HL-60 (cell line): ENCODE measurements around the gene KCNG3.

Experiments
- CTCF ChIP-seq: IDR thresholded peaks from one replicate; pipeline ENCODE4 v1.5.1; 2011; ENCODE audit warnings: low read length, control low read depth, inconsistent platforms; ENCODE audit not compliant: insufficient read depth
- GABPA ChIP-seq: IDR thresholded peaks from 2 replicates; pipeline ENCODE4 v1.6.1; 2012; ENCODE audit warnings: low read depth
- POLR2AphosphoS5 ChIP-seq: IDR thresholded peaks from 2 replicates; pipeline ENCODE4 v1.6.1; 2012; ENCODE audit warnings: low read depth
- REST ChIP-seq: IDR thresholded peaks from 2 replicates; pipeline ENCODE4 v1.6.1; 2012; ENCODE audit warnings: low read depth; ENCODE audit not compliant: insufficient replicate concordance
- SPI1 ChIP-seq: IDR thresholded peaks from 2 replicates; pipeline ENCODE4 v1.6.1; 2012; ENCODE audit warnings: low read depth, mild to moderate bottlenecking, borderline replicate concordance

- no peak for TF ChIP-seq CTCF
- TF ChIP-seq POLR2AphosphoS5: no peak
- TF ChIP-seq REST: no peak
- TF ChIP-seq SPI1: no peak
- no peak for TF ChIP-seq GABPA
These were observed 16.9 kb upstream of the KCNG3 start for GRCh38 chr2:42510608-42511243.
